HG02642 (cell line): Measurements from ENCODE around the gene TBC1D19.
"Not testable (repeated sequence)": the region's sequence is repeated elsewhere in the genome, so short reads cannot be mapped to it uniquely, and the experiment has no call there.

ENCODE experiments used
- ATAC-seq: cut with Tn5 transposase; IDR thresholded peaks from one replicate; pipeline ENCODE4 v1.9.1; 2021; ENCODE audit warnings: mild to moderate bottlenecking; ENCODE audit not compliant: unreplicated experiment, poor library complexity

Gene TBC1D19

GRCh38 chr4:26594371-26594770 lies 10.5 kb downstream of the TBC1D19 start:
- ATAC-seq, result no peak

GRCh38 chr4:26594778-26595177 lies 10.9 kb downstream of the TBC1D19 start:
- ATAC-seq, result no peak

GRCh38 chr4:26596843-26597242 lies 13.0 kb downstream of the TBC1D19 start:
- no peak for ATAC-seq

GRCh38 chr4:26601204-26601603 lies 17.3 kb downstream of the TBC1D19 start:
- no peak for ATAC-seq

- no peak for ATAC-seq
Measured at GRCh38 chr4:26607776-26608175, 23.9 kb downstream of the TBC1D19 start.

GRCh38 chr4:26609391-26609790 lies 25.5 kb downstream of the TBC1D19 start:
- ATAC-seq, result no peak

- ATAC-seq, result no peak
Measured at GRCh38 chr4:26609868-26610267, 26.0 kb downstream of the TBC1D19 start.

- no peak for ATAC-seq
Measured at GRCh38 chr4:26611372-26611771, 27.5 kb downstream of the TBC1D19 start.

GRCh38 chr4:26611885-26612284 lies 28.0 kb downstream of the TBC1D19 start:
- no peak for ATAC-seq

- no peak for ATAC-seq
Measured at GRCh38 chr4:26613237-26613636, 29.4 kb downstream of the TBC1D19 start.

- no peak for ATAC-seq
Measured at GRCh38 chr4:26613735-26614134, 29.9 kb downstream of the TBC1D19 start.

- ATAC-seq, result no peak
Measured at GRCh38 chr4:26619784-26620183, 35.9 kb downstream of the TBC1D19 start.

GRCh38 chr4:26621366-26621765 lies 37.5 kb downstream of the TBC1D19 start:
- ATAC-seq, result no peak

GRCh38 chr4:26622913-26623312 lies 39.0 kb downstream of the TBC1D19 start:
- ATAC-seq, result no peak

- not testable (repeated sequence) for ATAC-seq
Measured at GRCh38 chr4:26626658-26627057, 42.8 kb downstream of the TBC1D19 start.

- ATAC-seq, result no peak
Measured at GRCh38 chr4:26632916-26633315, 49.0 kb downstream of the TBC1D19 start.

GRCh38 chr4:26634237-26634636 lies 50.4 kb downstream of the TBC1D19 start:
- no peak for ATAC-seq

- ATAC-seq, result no peak
Measured at GRCh38 chr4:26636458-26636857, 52.6 kb downstream of the TBC1D19 start.

- not testable (repeated sequence) for ATAC-seq
Measured at GRCh38 chr4:26640639-26641038, 56.8 kb downstream of the TBC1D19 start.

- no peak for ATAC-seq
Measured at GRCh38 chr4:26647523-26648224, 63.8 kb downstream of the TBC1D19 start.

GRCh38 chr4:26648260-26648659 lies 64.4 kb downstream of the TBC1D19 start:
- ATAC-seq, result no peak

GRCh38 chr4:26660261-26660660 lies 76.4 kb downstream of the TBC1D19 start:
- ATAC-seq, result no peak
